GM12874 (cell line): ENCODE results near the gene QSOX2.

Source experiments
- TF ChIP-seq, protein P1 (sequence below): IDR thresholded peaks from 2 replicates; pipeline ENCODE4 v1.5.1; 2011; ENCODE audit warnings: low read depth, mild to moderate bottlenecking, control low read depth, low read length, moderate library complexity; ENCODE audit not compliant: insufficient read depth

Gene QSOX2

DNA sequence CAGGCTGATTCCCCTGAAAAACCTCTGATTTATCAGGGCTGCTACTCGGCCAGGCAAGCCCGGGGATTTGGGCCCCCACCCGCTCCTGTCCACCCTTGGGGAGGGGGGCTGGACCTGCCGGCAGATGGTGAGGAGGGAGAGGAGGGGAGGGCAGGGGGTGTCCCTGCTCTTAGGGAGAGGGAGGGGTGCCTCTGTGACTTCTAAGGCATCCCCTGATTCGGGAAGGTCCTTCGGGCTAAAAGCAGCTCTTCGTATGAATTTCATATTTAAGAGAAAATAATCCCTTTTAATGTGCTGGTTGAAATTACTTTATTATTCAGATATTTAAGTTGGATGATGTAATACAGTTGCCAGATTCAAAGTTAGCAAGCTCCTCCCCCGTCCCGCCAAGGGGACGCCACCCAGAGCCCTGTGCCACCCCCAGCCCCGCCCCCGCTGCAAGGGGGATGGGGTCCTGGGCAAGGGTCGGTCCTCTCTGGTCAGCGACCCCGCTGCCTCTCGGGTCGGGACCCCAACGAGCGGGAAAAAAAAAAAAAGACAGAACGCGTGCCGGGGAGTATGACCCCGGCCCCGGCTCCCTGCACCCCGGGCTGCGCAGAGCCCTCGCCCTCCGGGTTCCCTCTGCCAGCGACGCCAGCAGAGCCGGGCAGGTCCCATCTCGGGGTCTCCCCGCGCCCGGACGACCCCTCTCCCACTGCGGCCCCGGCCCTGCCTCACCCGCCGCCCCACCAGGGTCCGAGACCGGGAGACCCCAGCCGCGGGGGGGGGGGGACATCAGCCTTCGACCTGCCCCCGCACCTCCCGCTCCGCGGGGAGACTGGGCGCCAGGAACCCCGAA lies 53.1 kb downstream of the QSOX2 start:
- TF ChIP-seq, protein P1, sequence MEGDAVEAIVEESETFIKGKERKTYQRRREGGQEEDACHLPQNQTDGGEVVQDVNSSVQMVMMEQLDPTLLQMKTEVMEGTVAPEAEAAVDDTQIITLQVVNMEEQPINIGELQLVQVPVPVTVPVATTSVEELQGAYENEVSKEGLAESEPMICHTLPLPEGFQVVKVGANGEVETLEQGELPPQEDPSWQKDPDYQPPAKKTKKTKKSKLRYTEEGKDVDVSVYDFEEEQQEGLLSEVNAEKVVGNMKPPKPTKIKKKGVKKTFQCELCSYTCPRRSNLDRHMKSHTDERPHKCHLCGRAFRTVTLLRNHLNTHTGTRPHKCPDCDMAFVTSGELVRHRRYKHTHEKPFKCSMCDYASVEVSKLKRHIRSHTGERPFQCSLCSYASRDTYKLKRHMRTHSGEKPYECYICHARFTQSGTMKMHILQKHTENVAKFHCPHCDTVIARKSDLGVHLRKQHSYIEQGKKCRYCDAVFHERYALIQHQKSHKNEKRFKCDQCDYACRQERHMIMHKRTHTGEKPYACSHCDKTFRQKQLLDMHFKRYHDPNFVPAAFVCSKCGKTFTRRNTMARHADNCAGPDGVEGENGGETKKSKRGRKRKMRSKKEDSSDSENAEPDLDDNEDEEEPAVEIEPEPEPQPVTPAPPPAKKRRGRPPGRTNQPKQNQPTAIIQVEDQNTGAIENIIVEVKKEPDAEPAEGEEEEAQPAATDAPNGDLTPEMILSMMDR = no peak

DNA sequence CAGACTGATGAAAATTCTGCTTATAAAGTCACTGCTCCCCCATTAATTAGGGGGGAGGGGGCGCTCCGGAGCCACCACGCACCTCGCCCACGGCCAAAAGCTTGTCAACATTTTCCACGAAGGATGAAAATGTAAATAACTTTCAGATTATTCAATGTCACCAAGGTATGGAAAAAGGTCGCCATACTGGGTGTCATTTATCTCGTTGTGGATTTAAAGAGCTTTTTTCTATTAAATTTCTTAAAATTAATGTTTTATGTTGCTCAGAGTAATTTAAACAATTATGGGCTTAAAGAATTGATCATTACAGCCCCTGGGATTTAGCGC lies 53.7 kb downstream of the QSOX2 start:
- TF ChIP-seq, protein P1 = no peak

DNA sequence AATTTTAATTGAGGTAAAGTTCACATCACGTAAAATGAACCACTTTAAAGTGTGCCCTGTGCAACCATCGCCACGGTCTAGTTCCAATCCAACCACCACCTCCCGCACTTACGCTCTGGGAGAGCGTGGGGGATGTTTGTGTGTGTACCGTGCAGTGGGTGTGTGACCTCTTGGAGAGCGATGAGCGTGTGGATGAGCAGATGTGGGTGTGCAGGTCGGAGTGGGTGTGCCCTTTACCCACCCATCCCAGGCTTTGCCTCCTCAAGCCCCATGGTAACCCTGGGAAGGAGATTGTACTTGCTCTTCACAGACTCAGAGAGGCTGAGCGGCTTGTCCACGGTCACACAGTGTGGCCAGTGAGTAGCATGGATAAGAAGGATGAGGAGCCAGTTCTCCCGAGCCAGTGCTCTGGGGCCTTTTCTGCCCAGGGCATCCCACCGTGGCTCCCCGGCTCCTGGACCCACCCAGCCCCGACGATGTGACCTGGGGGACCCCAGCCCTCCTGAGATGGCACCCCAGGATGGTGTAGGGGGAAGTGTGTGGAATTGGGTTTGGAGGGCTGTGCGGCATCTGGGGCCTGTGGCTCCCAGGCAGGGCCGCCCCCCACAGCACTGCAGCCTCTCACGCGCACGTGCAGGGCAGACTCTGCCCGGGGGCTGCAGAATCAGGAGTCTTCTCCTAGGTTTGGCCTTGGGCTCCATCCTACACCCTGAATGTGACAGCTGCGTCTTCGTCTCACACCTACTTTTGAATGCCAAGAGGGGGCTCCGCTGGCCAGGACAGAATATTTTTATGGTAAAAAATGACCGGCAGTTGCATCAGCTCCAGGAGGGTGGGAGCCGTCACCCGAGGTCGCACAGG lies 54.3 kb downstream of the QSOX2 start:
- TF ChIP-seq, protein P1 = no peak

DNA sequence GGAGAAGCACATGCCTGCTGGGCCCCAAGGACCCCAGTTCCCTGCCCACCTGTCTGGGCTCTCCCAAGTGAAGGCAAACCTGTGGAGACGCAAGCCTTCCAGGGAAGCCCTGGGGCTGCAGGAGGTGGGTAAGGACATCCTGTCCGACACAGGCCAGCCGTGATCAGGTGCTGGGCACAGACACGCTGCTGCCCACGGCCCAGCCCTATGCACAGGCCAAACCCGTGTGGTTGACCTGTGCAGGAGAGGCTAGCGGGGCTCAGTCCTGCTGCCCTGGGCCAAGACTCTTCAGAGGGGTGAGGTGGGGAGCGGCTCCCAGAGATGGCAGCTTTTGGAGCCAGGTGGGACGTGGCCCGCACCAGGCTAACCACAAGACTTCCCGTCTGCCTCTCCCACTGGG lies 55.0 kb downstream of the QSOX2 start:
- TF ChIP-seq, protein P1 = no peak

DNA sequence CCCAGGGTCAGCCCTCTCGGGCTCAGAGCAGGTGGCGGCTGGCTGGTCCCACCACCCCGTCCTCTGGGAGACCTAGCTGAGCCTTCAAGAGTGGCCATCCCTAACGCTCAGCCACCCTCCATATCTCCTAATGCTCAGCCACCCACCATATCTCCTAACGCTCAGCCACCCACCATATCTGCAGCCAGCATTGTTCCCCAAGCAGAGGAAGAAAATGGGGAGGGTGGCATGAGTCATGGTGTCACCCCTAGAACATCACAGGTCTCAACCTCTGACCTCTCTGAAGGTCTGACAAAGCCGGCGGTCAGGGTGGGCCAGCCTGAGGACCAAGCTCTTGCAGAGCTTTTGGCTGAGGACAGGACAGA lies 55.4 kb downstream of the QSOX2 start:
- TF ChIP-seq, protein P1 = no peak

DNA sequence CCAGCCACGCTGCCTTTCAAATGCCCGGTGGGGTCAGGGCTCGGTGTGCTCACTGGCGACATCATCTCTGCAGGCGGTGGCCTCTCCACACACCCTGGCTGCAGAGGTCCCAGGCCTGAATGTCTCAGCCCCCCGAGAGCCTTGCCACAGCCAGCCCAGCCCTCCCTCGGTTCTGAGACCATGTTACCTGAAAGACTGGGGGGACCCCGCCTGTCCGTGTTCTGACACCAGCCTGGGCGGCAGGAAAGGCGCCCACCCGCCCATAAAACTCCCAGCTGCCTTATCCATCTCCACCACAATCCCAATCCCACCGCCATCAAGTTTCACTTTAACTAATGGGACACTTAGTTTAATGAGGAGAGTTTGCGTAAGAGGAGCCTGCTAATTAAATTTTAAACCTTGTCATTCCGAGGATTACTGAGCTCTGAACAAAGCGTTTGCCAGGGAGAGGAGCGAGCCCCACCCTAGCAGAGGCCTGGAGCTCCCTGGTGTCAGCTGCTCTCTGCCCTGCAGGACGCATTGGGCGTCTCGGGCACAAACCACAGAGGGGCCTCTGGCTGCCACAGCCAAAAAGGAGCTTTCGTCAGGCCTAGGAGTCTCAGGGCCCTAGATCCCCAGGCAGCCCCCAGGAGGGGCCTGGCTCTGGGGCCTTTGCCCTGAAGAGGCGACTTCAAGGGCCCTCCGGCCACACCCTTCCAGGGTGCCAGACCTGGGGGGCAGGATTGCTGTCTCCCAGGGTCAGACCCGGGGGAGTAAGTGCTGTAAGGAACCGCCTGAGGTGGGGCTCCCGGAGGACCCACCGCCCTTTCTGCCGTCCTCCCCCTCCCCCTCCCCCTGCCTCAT lies 56.0 kb downstream of the QSOX2 start:
- TF ChIP-seq, protein P1 = no peak
